ENCODE data around the gene DDX1.

Gene DDX1

GRCh38 chr2:15628899-15629855, 37.5 kb downstream of the DDX1 start (continued):
- TF ChIP-seq ZNF148 (tag by site-specific recombination; IDR thresholded peaks at IDR 0.05; ENCODE audit: borderline replicate concordance), result no peak
- no peak for TF ChIP-seq ZNF530 (tag by site-specific recombination; IDR thresholded peaks at IDR 0.05; ENCODE audit: low read depth)
- no peak for TF ChIP-seq ZNF18 (tag by site-specific recombination; IDR thresholded peaks at IDR 0.05)
- TF ChIP-seq ZNF791 (tag by site-specific recombination; IDR thresholded peaks at IDR 0.05), result no peak
- no peak for TF ChIP-seq ZNF19 (tag by site-specific recombination; IDR thresholded peaks at IDR 0.05; ENCODE audit: low read depth)
- no peak for TF ChIP-seq ZNF48 (tag by site-specific recombination; IDR thresholded peaks at IDR 0.05)
- TF ChIP-seq ZNF501 (tag by site-specific recombination; IDR thresholded peaks at IDR 0.05), result no peak

- Histone ChIP-seq H3K4me1 (ENCODE audit: control insufficient read depth, insufficient read depth, low read length) (no peaks in the 10 kb centered on the region), H3K9me3 (ENCODE audit: control insufficient read depth, insufficient read depth, low read depth, low read length) (no peaks in the 10 kb centered on the region), H3K27ac (ENCODE audit: extremely low read depth, low read depth, low read length) (no peak overlapping the region), H3K36me3 (ENCODE audit: control insufficient read depth in 2 of 2, insufficient read depth in 1 of 2, low read length in 2 of 2) (peaks cover 48 to 93% of the 10 kb centered on the region in 2 experiments), H3K4me3 (ENCODE audit: low read depth, low read length) (no peak overlapping the region)
- ChIA-PET CTCF (interaction anchor here (0.6 to 0.7 kb wide), 2 partner anchors 20 to 40 kb away, joined by 3 read pairs; no protein-coding TSS in a partner anchor), POLR2A (no interaction called here)
- TF ChIP-seq ZNF132 (tag by site-specific recombination; IDR thresholded peaks at IDR 0.05; ENCODE audit: borderline replicate concordance) (no peak), ZNF776 (tag by site-specific recombination; IDR thresholded peaks at IDR 0.05; ENCODE audit: borderline replicate concordance) (no peak), ZNF175 (tag by site-specific recombination; IDR thresholded peaks at IDR 0.05) (no peak), KLF10 (tag by site-specific recombination; IDR thresholded peaks at IDR 0.05) (no peak), ZNF660 (tag by site-specific recombination; IDR thresholded peaks at IDR 0.05) (no peak), ZNF157 (tag by site-specific recombination; IDR thresholded peaks at IDR 0.05) (no peak), ZBTB8A (tag by site-specific recombination; IDR thresholded peaks at IDR 0.05) (no peak), PRDM6 (tag by site-specific recombination; IDR thresholded peaks at IDR 0.05) (no peak), ZNF37A (tag by site-specific recombination; IDR thresholded peaks at IDR 0.05) (no peak), ZNF529 (tag by site-specific recombination; IDR thresholded peaks at IDR 0.05; ENCODE audit: insufficient replicate concordance) (no peak), ZBTB48 (tag by site-specific recombination; IDR thresholded peaks at IDR 0.05) (no peak), ZNF707 (tag by site-specific recombination; IDR thresholded peaks at IDR 0.05) (no peak), ZNF302 (tag by site-specific recombination; IDR thresholded peaks at IDR 0.05; ENCODE audit: low read depth) (no peak), ZSCAN4 (tag by site-specific recombination; IDR thresholded peaks at IDR 0.05) (no peak), ZNF211 (tag by site-specific recombination; IDR thresholded peaks at IDR 0.05; ENCODE audit: low read depth) (no peak), HOXC10 (CRISPR knock-in tag; IDR thresholded peaks at IDR 0.05) (no peak)
Measured at GRCh38 chr2:15630121-15630977, 38.7 kb downstream of the DDX1 start.
